ENCODE data around the gene SULT1C3. TPM values are rescaled to one million over a fixed set of nuclear protein-coding genes. Genes with fewer than 3 reads are reported as not detected.

SULT1C3 gene
- polyA plus RNA-seq, 2 of the 4 experiments (the other 2 are of a cell fraction): not detected

- no peaks in the 10 kb centered on the region for H3K4me1 ChIP-seq
- CTCF ChIA-PET: no interaction called here
- DNase-seq (ENCODE audit: low read depth in 1 of 2, low spot score in 1 of 2) (no peak), FAIRE-seq (no peak), ATAC-seq (no peak)
- H3K27ac ChIP-seq: no peak overlapping the region
- POLR2A ChIA-PET: no interaction called here
- H3K4me3 ChIP-seq: no peak overlapping the region
- H3K9me3 ChIP-seq: peaks cover 30% of the 10 kb centered on the region
- 54% methylated on average over 4 of the region's 4 CpGs for WGBS (ENCODE audit: missing lambda C conversion rate)
- no peak overlapping the region for H3K4me2 ChIP-seq
- TF ChIP-seq CEBPB (IDR thresholded peaks at IDR 0.05) (no peak), CBX2 (IDR thresholded peaks at IDR 0.05; ENCODE audit: borderline replicate concordance, low read depth) (no peak), FOXS1 (CRISPR knock-in tag; IDR thresholded peaks at IDR 0.05) (no peak), TP53 (CRISPR knock-in tag; IDR thresholded peaks at IDR 0.05) (no peak), RFX5 (IDR thresholded peaks at IDR 0.05) (no peak), HEYL (CRISPR knock-in tag; IDR thresholded peaks at IDR 0.05) (no peak), HOXA7 (CRISPR knock-in tag; IDR thresholded peaks at IDR 0.05) (no peak), MYC (IDR thresholded peaks at IDR 0.05; ENCODE audit: borderline replicate concordance, low read length) (no peak), HOXB13 (CRISPR knock-in tag; IDR thresholded peaks at IDR 0.05; ENCODE audit: low read depth) (no peak), POLR2AphosphoS2 (conservative IDR thresholded peaks at IDR 0.05; ENCODE audit: low read length) (no peak), ZSCAN20 (CRISPR knock-in tag; IDR thresholded peaks at IDR 0.05) (no peak), CHD2 (IDR thresholded peaks at IDR 0.05; ENCODE audit: low read length, partially characterized antibody) (no peak), MAFK (IDR thresholded peaks at IDR 0.05; ENCODE audit: partially characterized antibody) (no peak)
- TF ChIP-seq, protein P1, sequence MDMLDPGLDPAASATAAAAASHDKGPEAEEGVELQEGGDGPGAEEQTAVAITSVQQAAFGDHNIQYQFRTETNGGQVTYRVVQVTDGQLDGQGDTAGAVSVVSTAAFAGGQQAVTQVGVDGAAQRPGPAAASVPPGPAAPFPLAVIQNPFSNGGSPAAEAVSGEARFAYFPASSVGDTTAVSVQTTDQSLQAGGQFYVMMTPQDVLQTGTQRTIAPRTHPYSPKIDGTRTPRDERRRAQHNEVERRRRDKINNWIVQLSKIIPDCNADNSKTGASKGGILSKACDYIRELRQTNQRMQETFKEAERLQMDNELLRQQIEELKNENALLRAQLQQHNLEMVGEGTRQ (IDR thresholded peaks at IDR 0.05): no peak
- TF ChIP-seq, protein P2, sequence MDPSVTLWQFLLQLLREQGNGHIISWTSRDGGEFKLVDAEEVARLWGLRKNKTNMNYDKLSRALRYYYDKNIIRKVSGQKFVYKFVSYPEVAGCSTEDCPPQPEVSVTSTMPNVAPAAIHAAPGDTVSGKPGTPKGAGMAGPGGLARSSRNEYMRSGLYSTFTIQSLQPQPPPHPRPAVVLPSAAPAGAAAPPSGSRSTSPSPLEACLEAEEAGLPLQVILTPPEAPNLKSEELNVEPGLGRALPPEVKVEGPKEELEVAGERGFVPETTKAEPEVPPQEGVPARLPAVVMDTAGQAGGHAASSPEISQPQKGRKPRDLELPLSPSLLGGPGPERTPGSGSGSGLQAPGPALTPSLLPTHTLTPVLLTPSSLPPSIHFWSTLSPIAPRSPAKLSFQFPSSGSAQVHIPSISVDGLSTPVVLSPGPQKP (IDR thresholded peaks at IDR 0.05; ENCODE audit: low read depth, low read length): no peak
- TF ChIP-seq, protein P3, sequence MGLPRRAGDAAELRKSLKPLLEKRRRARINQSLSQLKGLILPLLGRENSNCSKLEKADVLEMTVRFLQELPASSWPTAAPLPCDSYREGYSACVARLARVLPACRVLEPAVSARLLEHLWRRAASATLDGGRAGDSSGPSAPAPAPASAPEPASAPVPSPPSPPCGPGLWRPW (IDR thresholded peaks at IDR 0.05): no peak
Observed at GRCh38 chr2:108235577-108235976, 4.2 kb upstream of the SULT1C3 start.

GRCh38 chr2:108236676-108237335 lies 3.0 kb upstream of the SULT1C3 start:
- CTCF ChIA-PET: no interaction called here
- Histone ChIP-seq H3K27ac (no peak overlapping the region), H3K4me3 (no peak overlapping the region), H3K4me2 (no peak overlapping the region), H3K4me1 (no peaks in the 10 kb centered on the region), H3K9me3 (peaks cover 30% of the 10 kb centered on the region)
- 58% methylated on average over 6 of the region's 6 CpGs for WGBS (ENCODE audit: missing lambda C conversion rate)
- TF ChIP-seq, protein P1 (IDR thresholded peaks at IDR 0.05): no peak
- TF ChIP-seq TFCP2L1 (CRISPR knock-in tag; IDR thresholded peaks at IDR 0.05) (no peak), NFE2L2 (conservative IDR thresholded peaks at IDR 0.05; ENCODE audit: low read length) (no peak), MAZ (IDR thresholded peaks at IDR 0.05; ENCODE audit: borderline replicate concordance, low read depth, low read length) (no peak), RFX5 (IDR thresholded peaks at IDR 0.05) (no peak), PHF8 (IDR thresholded peaks at IDR 0.05; ENCODE audit: borderline replicate concordance, low read depth) (no peak), FOXS1 (CRISPR knock-in tag; IDR thresholded peaks at IDR 0.05) (no peak), KDM5A (IDR thresholded peaks at IDR 0.05) (no peak), ZFP36 (IDR thresholded peaks at IDR 0.05; ENCODE audit: borderline replicate concordance, partially characterized antibody) (no peak), RARB (CRISPR knock-in tag; IDR thresholded peaks at IDR 0.05) (no peak)
- TF ChIP-seq, protein P4, sequence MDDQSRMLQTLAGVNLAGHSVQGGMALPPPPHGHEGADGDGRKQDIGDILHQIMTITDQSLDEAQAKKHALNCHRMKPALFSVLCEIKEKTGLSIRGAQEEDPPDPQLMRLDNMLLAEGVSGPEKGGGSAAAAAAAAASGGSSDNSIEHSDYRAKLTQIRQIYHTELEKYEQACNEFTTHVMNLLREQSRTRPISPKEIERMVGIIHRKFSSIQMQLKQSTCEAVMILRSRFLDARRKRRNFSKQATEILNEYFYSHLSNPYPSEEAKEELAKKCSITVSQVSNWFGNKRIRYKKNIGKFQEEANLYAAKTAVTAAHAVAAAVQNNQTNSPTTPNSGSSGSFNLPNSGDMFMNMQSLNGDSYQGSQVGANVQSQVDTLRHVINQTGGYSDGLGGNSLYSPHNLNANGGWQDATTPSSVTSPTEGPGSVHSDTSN (IDR thresholded peaks at IDR 0.05): no peak
- TF ChIP-seq, protein P3 (IDR thresholded peaks at IDR 0.05): no peak
- ATAC-seq (no peak), DNase-seq (ENCODE audit: low read depth in 1 of 2, low spot score in 1 of 2) (peak in 1 of 2 experiments; percentile 24), FAIRE-seq (no peak)
- POLR2A ChIA-PET: no interaction called here

Measured in A549 (cell line).